Cardiac fibroblast (primary cell): ENCODE data around the gene SSH3.

Source experiments
- DNase-seq, 2 donors: peaks; one replicate each; pipeline versions ENCODE4 v3.0.0 to v3.0.0-alpha.2; 2010; ENCODE audit warnings: low read depth in 2 of 2
- H3K4me3 ChIP-seq, 2 donors: replicated peaks in 1 of 2; 1 replicate in 1 of 2; 2 replicates in 1 of 2; pipeline ENCODE4 v1.5.1; 2011; ENCODE audit warnings: low read depth in 2 of 2, low read length in 2 of 2, mild to moderate bottlenecking in 2 of 2, moderate library complexity in 1 of 2
- CTCF ChIP-seq: IDR thresholded peaks from one replicate; pipeline ENCODE4 v1.5.1; 2011; ENCODE audit warnings: low read depth, mild to moderate bottlenecking, low read length, inconsistent platforms

SSH3 gene

GRCh38 chr11:67304511-67305113, 1.3 kb downstream of the SSH3 start:
- H3K4me3 ChIP-seq = peak overlapping the region; percentile 68 to 84

GRCh38 chr11:67306769-67307544, 3.6 kb downstream of the SSH3 start:
- no peak for TF ChIP-seq CTCF
- H3K4me3 ChIP-seq = no peak overlapping the region
- DNase-seq = no peak

More at GRCh38 chr11:67304511-67305113, 1.3 kb downstream of the SSH3 start:
- DNase-seq = no peak
- TF ChIP-seq CTCF = no peak

GRCh38 chr11:67307545-67308001, 4.2 kb downstream of the SSH3 start:
- TF ChIP-seq CTCF = no peak
- no peak overlapping the region for H3K4me3 ChIP-seq
- no peak for DNase-seq

GRCh38 chr11:67308031-67308866, 4.9 kb downstream of the SSH3 start:
- TF ChIP-seq CTCF = no peak
- no peak for DNase-seq
- no peak overlapping the region for H3K4me3 ChIP-seq

GRCh38 chr11:67309166-67309565, 5.8 kb downstream of the SSH3 start:
- no peak for TF ChIP-seq CTCF
- DNase-seq = no peak
- no peak overlapping the region for H3K4me3 ChIP-seq

- H3K4me3 ChIP-seq = no peak overlapping the region
- DNase-seq = no peak
- TF ChIP-seq CTCF = no peak
Observed at GRCh38 chr11:67309661-67310061, 6.3 kb downstream of the SSH3 start.
